Small intestine (tissue), 7 donors: ENCODE results near the gene DYRK3. TPM values are rescaled to one million over a fixed set of nuclear protein-coding genes. Genes with fewer than 3 reads are reported as not detected.

Source experiments
- DNase-seq, 2 donors: peaks; one replicate each; pipeline versions ENCODE4 v3.0.0 to v3.0.0-alpha.2; 2013
- FAIRE-seq: peaks from 2 replicates; lab custom pipeline; 2012; peaks lifted over from hg19 to GRCh38; lab: Jason Lieb, UNC
- H3K27ac ChIP-seq, 3 donors: one replicate each; pipeline ENCODE4 v1.5.1; 2013; ENCODE audit warnings: low read length in 2 of 3, mild to moderate bottlenecking in 2 of 3, control low read depth in 1 of 3, inconsistent platforms in 1 of 3, low read depth in 1 of 3, moderate library complexity in 1 of 3
- H3K27me3 ChIP-seq, 3 donors: one replicate each; pipeline ENCODE4 v1.6.1; 2013; ENCODE audit warnings: low read length in 3 of 3, inconsistent platforms in 1 of 3; ENCODE audit not compliant: control insufficient read depth in 3 of 3, insufficient read depth in 3 of 3
- H3K36me3 ChIP-seq, 3 donors: one replicate each; pipeline ENCODE4 v1.6.1; 2013; ENCODE audit warnings: low read length in 3 of 3, inconsistent platforms in 1 of 3, low read depth in 1 of 3, mild to moderate bottlenecking in 1 of 3, moderate library complexity in 1 of 3; ENCODE audit not compliant: control insufficient read depth in 3 of 3, insufficient read depth in 2 of 3
- H3K4me1 ChIP-seq, 3 donors: one replicate each; pipeline ENCODE4 v1.6.1; 2013; ENCODE audit warnings: low read length in 2 of 3, inconsistent platforms in 1 of 3, low read depth in 1 of 3, mild to moderate bottlenecking in 1 of 3, moderate library complexity in 1 of 3; ENCODE audit not compliant: control insufficient read depth in 3 of 3, insufficient read depth in 2 of 3
- H3K4me3 ChIP-seq, 3 donors: one replicate each; pipeline ENCODE4 v1.5.1; 2013; ENCODE audit warnings: low read length in 3 of 3, control low read depth in 1 of 3, inconsistent platforms in 1 of 3, low read depth in 1 of 3, mild to moderate bottlenecking in 1 of 3, moderate library complexity in 1 of 3
- H3K9me3 ChIP-seq, 2 donors: one replicate each; pipeline ENCODE4 v1.6.1; 2013; ENCODE audit warnings: low read depth in 1 of 2, low read length in 1 of 2; ENCODE audit not compliant: control insufficient read depth in 2 of 2, insufficient read depth in 1 of 2
- WGBS, 3 donors: extraction: QIAGEN DNeasy Blood & Tissue Kit; methylation state at CpG; one replicate each; pipeline ENCODE4 v1.1.7; 2013; 5-methylcytosine and 5-hydroxymethylcytosine counted together
- polyA plus RNA-seq, 4 donors: library from polyadenylated mRNA; stranded (reverse) in 3 of 4; unstranded in 1 of 4; fragments of 200-250 nt in 3 of 4; fragments of 120-200 nt in 1 of 4; gene quantifications; one replicate each; pipeline versions ENCODE4 v1.2.1 to v1.2.3, GENCODE V29; 2013
- donor health status: healthy with polysubstance abuse.
- donor health status: control.
- donor health status: control.
- donor health status: Bipolar disorder and iron deficiency.
- donor health status: healthy.

DYRK3 gene
- polyA plus RNA-seq, 4 donors: 0.45 to 1.7 (median 1.1) TPM

DNA sequence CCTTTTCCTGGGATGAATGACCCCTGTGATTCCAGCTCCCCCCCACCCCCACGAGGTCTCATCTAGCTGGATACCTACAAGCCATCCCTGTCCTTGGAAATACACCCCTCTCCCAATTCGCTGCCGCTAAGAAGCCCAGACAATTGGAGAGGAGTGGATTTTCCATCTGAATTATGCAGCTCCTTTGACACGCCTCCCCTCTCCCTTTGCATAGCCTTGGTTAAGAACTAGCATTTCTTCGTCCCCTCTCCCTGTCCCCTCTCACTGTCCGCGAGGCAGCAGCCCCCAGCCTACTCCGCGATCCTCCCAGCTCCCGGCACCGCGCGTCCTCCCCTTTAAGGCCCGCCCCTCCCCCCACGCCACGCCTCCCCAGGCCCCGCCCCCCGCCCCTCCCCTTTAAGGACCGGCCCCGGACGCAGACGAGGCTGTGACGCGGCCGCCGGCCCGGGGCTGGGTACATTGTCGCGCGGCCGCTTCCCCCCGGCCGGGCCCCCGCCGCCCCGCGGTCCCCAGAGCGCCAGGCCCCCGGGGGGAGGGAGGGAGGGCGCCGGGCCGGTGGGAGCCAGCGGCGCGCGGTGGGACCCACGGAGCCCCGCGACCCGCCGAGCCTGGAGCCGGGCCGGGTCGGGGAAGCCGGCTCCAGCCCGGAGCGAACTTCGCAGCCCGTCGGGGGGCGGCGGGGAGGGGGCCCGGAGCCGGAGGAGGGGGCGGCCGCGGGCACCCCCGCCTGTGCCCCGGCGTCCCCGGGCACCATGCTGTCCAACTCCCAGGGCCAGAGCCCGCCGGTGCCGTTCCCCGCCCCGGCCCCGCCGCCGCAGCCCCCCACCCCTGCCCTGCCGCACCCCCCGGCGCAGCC is 49.4 kb downstream of the DYRK3 start, which contains the start of gene MAPKAPK2:
MAPKAPK2 (plus strand) TSS at position 428 of the 856 bp plus-strand sequence; CDS start at position 753, 325 bp downstream.
- Histone ChIP-seq H3K4me3 (peak within 1 kb of the TSS; percentile 74 to 97 (median 97)), H3K4me1 (peaks cover 15 to 63% (median 29%) of the 10 kb centered on the region in 3 donors), H3K36me3 (peaks cover 0 to 9% (median 0%) of the 10 kb centered on the region in 3 donors), H3K27ac (peak within 1 kb of the TSS; percentile 85 to 98 (median 93)), H3K9me3 (no peaks in the 10 kb centered on the region), H3K27me3 (no peaks in the 10 kb centered on the region)
- WGBS, 3 donors: 1 to 2% (median 1%) methylated on average over 35 to 82 of the region's 82 CpGs
- FAIRE-seq (no peak), DNase-seq (peak; percentile 72 to 86)

DNA sequence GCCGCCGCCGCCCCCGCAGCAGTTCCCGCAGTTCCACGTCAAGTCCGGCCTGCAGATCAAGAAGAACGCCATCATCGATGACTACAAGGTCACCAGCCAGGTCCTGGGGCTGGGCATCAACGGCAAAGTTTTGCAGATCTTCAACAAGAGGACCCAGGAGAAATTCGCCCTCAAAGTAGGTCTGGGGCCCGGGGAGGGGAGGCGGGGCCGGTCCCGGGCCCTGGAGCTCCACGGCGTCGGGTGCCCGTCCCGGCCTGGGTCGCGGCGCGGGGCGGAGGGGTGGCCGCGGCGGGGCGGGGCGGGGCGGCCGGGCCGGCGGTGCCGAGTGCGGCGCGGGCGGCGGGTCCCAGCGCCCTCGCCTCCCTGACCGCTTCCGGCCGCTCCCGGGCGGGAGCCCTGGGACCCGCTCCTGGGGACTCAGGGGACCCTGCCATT is 50.0 kb downstream of the DYRK3 start:
- Histone ChIP-seq H3K27me3 (no peaks in the 10 kb centered on the region), H3K36me3 (peaks cover 0 to 15% (median 0%) of the 10 kb centered on the region in 3 donors), H3K4me1 (peaks cover 15 to 58% (median 33%) of the 10 kb centered on the region in 3 donors), H3K27ac (peak overlapping the region; percentile 83 to 98 (median 93)), H3K9me3 (no peaks in the 10 kb centered on the region), H3K4me3 (peak overlapping the region; percentile 74 to 97 (median 97))
- FAIRE-seq (no peak), DNase-seq (peak in 1 of 2 donors; percentile 61)
- WGBS, 3 donors: 0 to 1% (median 0%) methylated on average over 13 to 48 of the region's 48 CpGs

DNA sequence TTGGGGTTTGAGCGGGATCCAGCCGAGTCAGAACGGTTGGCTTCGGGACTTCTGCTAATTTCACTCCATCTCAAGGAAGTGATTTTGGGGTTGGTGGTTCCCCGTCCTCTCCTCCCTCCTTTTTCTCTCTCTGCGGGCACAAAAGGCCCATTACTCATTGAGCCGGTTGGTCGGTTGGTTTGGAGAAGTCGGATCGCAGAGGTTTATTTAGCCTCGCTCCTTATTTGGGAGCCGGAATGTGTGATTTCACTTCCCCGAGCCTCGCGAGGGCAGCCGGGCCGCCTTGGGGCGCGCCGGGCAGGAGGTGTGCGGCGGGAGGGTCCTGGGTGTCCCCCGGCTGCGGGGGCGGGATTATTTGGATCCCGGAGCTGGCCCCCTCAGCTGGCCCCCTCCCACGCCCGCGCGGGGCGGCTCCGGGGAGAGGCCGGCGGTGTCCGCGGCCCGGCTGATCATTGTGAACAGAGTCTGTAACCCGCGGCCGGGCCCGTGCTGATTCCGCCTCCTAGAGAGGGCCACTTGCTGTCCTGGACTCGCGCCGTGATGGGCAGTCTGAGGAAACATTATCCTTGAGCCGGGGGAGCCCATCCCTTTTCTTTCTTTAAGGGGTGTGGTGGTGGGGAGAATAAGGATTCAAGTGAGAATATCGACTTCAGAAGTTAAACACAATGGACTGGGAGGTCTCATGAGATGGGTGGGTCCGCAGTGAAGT is 50.6 kb downstream of the DYRK3 start:
- Histone ChIP-seq H3K27me3 (no peaks in the 10 kb centered on the region), H3K27ac (peak overlapping the region; percentile 83 to 98 (median 91)), H3K36me3 (peaks cover 0 to 15% (median 0%) of the 10 kb centered on the region in 3 donors), H3K9me3 (no peaks in the 10 kb centered on the region), H3K4me3 (peak overlapping the region; percentile 74 to 97 (median 97)), H3K4me1 (peaks cover 19 to 55% (median 36%) of the 10 kb centered on the region in 3 donors)
- DNase-seq (peak; percentile 48 to 71), FAIRE-seq (no peak)
- 0 to 1% (median 0%) methylated on average over 47 to 48 of the region's 48 CpGs for WGBS, 3 donors

DNA sequence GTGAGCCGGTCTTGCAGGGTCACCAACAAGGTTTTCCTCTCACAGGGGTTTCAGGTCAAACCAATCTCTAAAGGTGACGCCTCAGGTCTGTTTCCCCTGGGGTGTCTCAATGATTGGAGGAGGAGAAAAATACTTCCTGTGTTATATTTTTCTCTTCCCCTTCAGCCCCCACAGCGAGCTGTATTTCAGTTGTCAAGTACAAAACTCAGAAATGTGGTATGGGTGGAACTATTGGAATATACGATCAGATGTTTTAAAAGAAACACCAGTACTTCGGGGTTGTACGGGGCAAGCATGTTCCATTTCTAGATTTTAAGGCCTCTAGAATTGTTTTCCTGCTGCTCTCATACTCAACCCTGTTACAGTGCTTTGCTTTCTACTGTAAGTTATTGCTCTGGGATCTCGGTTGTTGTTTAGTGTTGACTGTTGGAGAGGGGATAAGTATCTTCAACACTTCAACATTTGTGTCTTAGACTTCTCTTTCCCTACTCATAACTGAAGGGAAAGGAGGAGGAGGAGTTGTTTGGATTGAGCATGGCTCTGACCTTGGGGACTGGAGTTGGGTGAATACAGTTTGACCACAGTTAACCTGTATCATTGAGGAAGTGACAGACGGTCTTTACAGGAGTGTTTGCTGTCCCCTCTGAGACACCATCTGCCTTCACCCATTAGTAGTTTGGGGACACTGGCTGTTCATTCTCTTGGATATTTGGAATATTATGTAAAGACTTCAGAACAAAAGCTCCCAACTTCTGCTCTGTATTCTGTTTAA is 51.3 kb downstream of the DYRK3 start:
- H3K4me3 ChIP-seq: peak overlapping the region; percentile 74 to 97 (median 97)
- no peaks in the 10 kb centered on the region for H3K27me3 ChIP-seq
- FAIRE-seq (no peak), DNase-seq (peak in 1 of 2 donors; percentile 46)
- no peaks in the 10 kb centered on the region for H3K9me3 ChIP-seq
- WGBS, 3 donors: 1 to 3% (median 2%) methylated on average over 8 of the region's 8 CpGs
- peak overlapping the region; percentile 83 to 98 (median 91) for H3K27ac ChIP-seq
- H3K36me3 ChIP-seq: peaks cover 0 to 15% (median 0%) of the 10 kb centered on the region in 3 donors
- H3K4me1 ChIP-seq: peaks cover 21 to 54% (median 32%) of the 10 kb centered on the region in 3 donors

DNA sequence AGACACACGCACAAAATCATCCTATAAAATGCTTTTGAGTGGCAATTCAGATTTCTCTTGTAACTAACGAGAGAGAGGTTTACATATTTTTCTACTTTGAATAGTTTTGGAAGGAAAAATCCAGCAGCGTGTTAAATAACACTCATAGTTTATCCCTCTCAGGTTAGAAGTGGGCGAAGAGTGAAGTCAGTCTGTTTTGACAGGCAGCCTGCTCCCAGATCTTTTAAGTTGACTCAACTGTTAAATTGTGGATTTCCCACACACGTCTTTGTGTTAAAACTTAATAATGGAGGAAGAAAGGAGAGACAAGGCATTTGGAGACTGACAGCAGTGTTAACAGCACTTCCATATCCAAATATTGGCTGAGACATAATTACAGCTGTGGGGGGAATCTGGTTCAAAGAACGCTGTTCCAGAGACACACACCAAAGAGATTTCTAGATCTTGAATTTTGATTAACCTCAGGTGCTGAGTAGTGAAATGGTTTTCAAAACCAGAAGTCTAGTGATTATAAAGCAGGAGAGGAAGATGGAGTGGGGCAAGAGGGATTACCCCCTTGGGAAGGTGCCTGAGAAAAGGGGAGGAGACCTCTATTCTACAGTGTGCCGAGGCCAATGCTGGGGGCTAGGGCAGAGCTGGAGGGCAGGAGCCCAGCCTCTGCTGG is 52.0 kb downstream of the DYRK3 start:
- H3K4me1 ChIP-seq: peaks cover 21 to 56% (median 36%) of the 10 kb centered on the region in 3 donors
- peak overlapping the region in 1 of 3 donors; percentile 97 for H3K4me3 ChIP-seq
- no peaks in the 10 kb centered on the region for H3K27me3 ChIP-seq
- no peak for FAIRE-seq
- H3K9me3 ChIP-seq: no peaks in the 10 kb centered on the region
- 31 to 51% (median 41%) methylated on average over 7 of the region's 7 CpGs for WGBS, 3 donors
- DNase-seq: no peak
- no peak overlapping the region for H3K27ac ChIP-seq
- H3K36me3 ChIP-seq: peaks cover 0 to 17% (median 0%) of the 10 kb centered on the region in 3 donors

DNA sequence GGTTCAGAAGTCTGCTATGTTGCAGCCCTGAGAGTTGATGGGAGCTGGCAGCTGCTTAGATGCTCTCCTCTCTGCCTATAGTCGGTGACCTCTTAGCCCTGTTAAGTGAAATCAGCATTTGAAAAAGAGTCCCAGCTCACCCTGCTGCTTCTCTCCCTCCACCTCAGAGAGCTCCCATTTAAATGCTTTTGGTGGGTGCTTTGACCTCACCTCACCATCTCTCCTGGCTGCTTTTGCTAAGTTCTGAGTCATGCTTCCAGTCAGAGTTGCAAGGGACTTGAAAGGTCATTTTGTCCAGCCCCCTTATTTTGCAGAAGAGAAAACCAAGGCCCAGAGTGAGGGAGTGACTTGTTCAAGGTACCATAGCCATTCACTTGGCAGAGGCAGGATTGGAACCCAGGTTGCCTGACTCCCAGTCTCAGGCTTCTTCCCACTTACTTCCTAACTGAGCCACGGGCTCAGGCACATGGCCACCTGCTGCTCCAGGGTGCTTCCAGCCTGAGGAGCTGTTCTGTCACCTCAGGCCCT is 52.6 kb downstream of the DYRK3 start:
- peaks cover 16 to 54% (median 39%) of the 10 kb centered on the region in 3 donors for H3K4me1 ChIP-seq
- no peaks in the 10 kb centered on the region for H3K9me3 ChIP-seq
- FAIRE-seq (no peak), DNase-seq (no peak)
- no peaks in the 10 kb centered on the region for H3K27me3 ChIP-seq
- H3K4me3 ChIP-seq: peak overlapping the region in 1 of 3 donors; percentile 30
- H3K36me3 ChIP-seq: peaks cover 0 to 22% (median 0%) of the 10 kb centered on the region in 3 donors
- 13 to 51% (median 37%) methylated on average over 2 of the region's 2 CpGs for WGBS, 3 donors
- peak overlapping the region in 1 of 3 donors; percentile 28 for H3K27ac ChIP-seq

DNA sequence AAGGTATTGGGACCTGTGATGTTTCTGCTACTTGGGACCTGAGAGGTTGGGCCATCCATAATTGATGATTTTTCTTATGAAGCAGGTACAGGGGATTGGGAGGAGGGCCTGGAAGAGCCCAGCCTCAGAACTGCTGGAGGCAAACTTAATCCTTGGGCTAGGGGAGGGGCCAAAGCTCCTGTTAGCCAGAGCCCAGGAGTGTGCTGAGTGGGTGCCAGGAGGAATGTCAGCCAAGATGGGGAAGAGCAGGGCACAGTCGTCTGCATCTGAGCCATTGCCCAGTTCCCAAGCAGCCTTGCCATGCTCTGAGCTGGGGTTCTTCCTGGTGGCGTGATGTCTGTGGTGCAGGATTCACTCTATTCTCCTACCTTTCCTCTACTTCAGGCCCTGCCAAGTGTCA is 55.2 kb downstream of the DYRK3 start:
- Histone ChIP-seq H3K27me3 (no peaks in the 10 kb centered on the region), H3K9me3 (no peaks in the 10 kb centered on the region), H3K36me3 (peaks cover 0 to 40% (median 5%) of the 10 kb centered on the region in 3 donors), H3K27ac (no peak overlapping the region), H3K4me1 (peaks cover 16 to 51% (median 43%) of the 10 kb centered on the region in 3 donors), H3K4me3 (no peak overlapping the region)
- 62 to 68% (median 64%) methylated on average over 2 of the region's 2 CpGs for WGBS, 3 donors
- no peak for DNase-seq
- no peak for FAIRE-seq
